Endothelial cell of umbilical vein (primary cell): ENCODE measurements around the gene GPBP1L1. TPM values are rescaled to one million over a fixed set of nuclear protein-coding genes. Genes with fewer than 3 reads are reported as not detected.

ENCODE experiments used
- BruUV-seq: library from RNA; stranded (reverse); fragments of 400-500 nt; replicated peaks from 2 replicates; lab custom pipeline; 2021; lab: Mats Ljungman, UMichigan
- CTCF ChIA-PET: fragments of 300-600, 350-600 bp; sonication (Branson Sonifier 250); formaldehyde crosslinking; loops from one replicate; lab custom pipeline; 2021; ENCODE audit warnings: antibody characterized with exemption, inconsistent platforms; lab: Charles Lee
- POLR2A ChIA-PET: fragments of 300-600, 350-600 bp; sonication (Branson Sonifier 250); formaldehyde crosslinking; loops from one replicate; lab custom pipeline; 2021; ENCODE audit warnings: antibody characterized with exemption, inconsistent platforms; lab: Charles Lee
- DNase-seq: peaks from one replicate; pipeline ENCODE4 v3.0.0-alpha.2; 2011; ENCODE audit warnings: low read depth, low spot score
- FAIRE-seq: peaks from 2 replicates; lab custom pipeline; 2011; peaks lifted over from hg19 to GRCh38; lab: Jason Lieb, UNC
- H2AFZ ChIP-seq: 2 replicates; pipeline ENCODE4 v1.6.0; 2012; ENCODE audit warnings: low read depth, low read length, control low read depth, inconsistent platforms
- H3K27ac ChIP-seq: 2 replicates; pipeline ENCODE4 v1.5.1; 2011; ENCODE audit warnings: low read depth, mild to moderate bottlenecking, control low read depth, low read length, moderate library complexity; ENCODE audit not compliant: insufficient read depth
- H3K27me3 ChIP-seq, 2 experiments: 2 replicates each; pipeline versions ENCODE4 v1.6.0 to v1.6.1; 2011; ENCODE audit warnings: low read length in 2 of 2, mixed read lengths in 1 of 2; ENCODE audit not compliant: control insufficient read depth in 2 of 2, insufficient read depth in 2 of 2
- H3K36me3 ChIP-seq, 2 experiments: 2 replicates in 1 of 2; 3 replicates in 1 of 2; pipeline ENCODE4 v1.5.1; 2011; ENCODE audit warnings: low read length in 2 of 2, mild to moderate bottlenecking in 1 of 2, moderate library complexity in 1 of 2; ENCODE audit not compliant: control insufficient read depth in 2 of 2, insufficient read depth in 2 of 2; ENCODE audit errors: extremely low read depth in 1 of 2
- H3K4me1 ChIP-seq: 3 replicates; pipeline ENCODE4 v1.5.1; 2011; ENCODE audit warnings: mild to moderate bottlenecking, low read length; ENCODE audit not compliant: control insufficient read depth, insufficient read depth; ENCODE audit errors: extremely low read depth
- H3K4me2 ChIP-seq: 2 replicates; pipeline ENCODE4 v1.6.1; 2011; ENCODE audit warnings: low read length, control low read depth, mixed read lengths; ENCODE audit not compliant: insufficient read depth
- H3K4me3 ChIP-seq, 3 experiments: fragments of 200-600 bp in 1 of 3; sonication (generic), shearing (Covaris generic) in 1 of 3; replicated peaks in 1 of 3; 2 replicates each; pipeline ENCODE4 v1.5.1; 2011 to 2016; ENCODE audit warnings: control low read depth in 3 of 3, low read length in 3 of 3, mild to moderate bottlenecking in 2 of 3, inconsistent platforms in 1 of 3, low read depth in 1 of 3, moderate library complexity in 1 of 3; ENCODE audit not compliant: insufficient read depth in 1 of 3
- H3K79me2 ChIP-seq: 2 replicates; pipeline ENCODE4 v1.6.0; 2012; ENCODE audit warnings: low read length, inconsistent platforms; ENCODE audit not compliant: control insufficient read depth, insufficient read depth
- H3K9ac ChIP-seq: replicated peaks from 2 replicates; pipeline ENCODE3; 2011; ENCODE audit warnings: low read length, control low read depth; ENCODE audit not compliant: insufficient read depth; ENCODE audit errors: extremely low read depth
- H3K9me1 ChIP-seq: replicated peaks from 3 replicates; pipeline ENCODE4 v1.6.0; 2011; ENCODE audit warnings: mild to moderate bottlenecking, low read length; ENCODE audit not compliant: control insufficient read depth, insufficient read depth; ENCODE audit errors: extremely low read depth
- H3K9me3 ChIP-seq: replicated peaks from 2 replicates; pipeline ENCODE4 v1.5.1; 2012; ENCODE audit warnings: low read length, inconsistent platforms; ENCODE audit not compliant: control insufficient read depth, insufficient read depth
- H4K20me1 ChIP-seq: replicated peaks from 2 replicates; pipeline ENCODE3; 2011; ENCODE audit warnings: mild to moderate bottlenecking, low read length; ENCODE audit not compliant: control insufficient read depth, insufficient read depth; ENCODE audit errors: extremely low read depth
- CTCF ChIP-seq, 2 donors: IDR thresholded peaks; 1 replicate in 1 of 2; 2 replicates in 1 of 2; pipeline ENCODE4 v1.5.1; 2011; ENCODE audit warnings: low read length in 2 of 2, mild to moderate bottlenecking in 2 of 2, moderate library complexity in 2 of 2, control low read depth in 1 of 2, inconsistent platforms in 1 of 2, low read depth in 1 of 2; ENCODE audit not compliant: insufficient read depth in 1 of 2; ENCODE audit errors: extremely low read depth in 1 of 2
- EZH2 ChIP-seq: IDR thresholded peaks from 2 replicates; pipeline ENCODE4 v1.6.1; 2012; ENCODE audit warnings: borderline replicate concordance, low read depth, mild to moderate bottlenecking, moderate library complexity, low read length, inconsistent platforms; ENCODE audit not compliant: severe bottlenecking
- FOS ChIP-seq: IDR thresholded peaks from 2 replicates; pipeline ENCODE4 v1.6.1; 2011; ENCODE audit warnings: mild to moderate bottlenecking, low read length, moderate library complexity, borderline replicate concordance; ENCODE audit not compliant: insufficient read depth
- GATA2 ChIP-seq: IDR thresholded peaks from 2 replicates; pipeline ENCODE4 v1.7.0; 2011; ENCODE audit warnings: low read depth, mild to moderate bottlenecking, moderate library complexity, mixed read lengths, low read length; ENCODE audit not compliant: insufficient read length, insufficient read depth
- JUN ChIP-seq: IDR thresholded peaks from 2 replicates; pipeline ENCODE4 v1.6.1; 2011; ENCODE audit warnings: borderline replicate concordance, low read depth; ENCODE audit not compliant: insufficient read length, insufficient read depth
- MAX ChIP-seq: IDR thresholded peaks from 2 replicates; pipeline ENCODE4 v1.6.1; 2011; ENCODE audit not compliant: insufficient read depth, insufficient read length
- MYC ChIP-seq: IDR thresholded peaks from one replicate; pipeline ENCODE4 v1.6.1; 2011; ENCODE audit warnings: mild to moderate bottlenecking, low read depth, low read length
- POLR2A ChIP-seq: IDR thresholded peaks from 2 replicates; pipeline ENCODE4 v1.6.1; 2012; ENCODE audit warnings: low read depth, mild to moderate bottlenecking, control low read depth, low read length
- POLR2AphosphoS5 ChIP-seq: IDR thresholded peaks from 2 replicates; pipeline ENCODE4 v1.6.1; 2012; ENCODE audit warnings: low read depth, mild to moderate bottlenecking, control low read depth, low read length, moderate library complexity; ENCODE audit not compliant: insufficient read depth
- dilution Hi-C: fragments of 300-500 bp; cut with MboI; formaldehyde crosslinking; loops from one replicate; pipeline ENCODE4 v1.15.0; 2019; ENCODE audit warnings: low sequenced_read_pairs; ENCODE audit not compliant: extremely low pct_ligation_motif_present
- intact Hi-C: fragments of 100-400 bp; cut with micrococcal nuclease; formaldehyde crosslinking; loops from one replicate; pipeline ENCODE4 v1.10.0; 2022
- polyA plus RNA-seq, 4 experiments: library from polyadenylated mRNA; depleted of rRNA in 3 of 4; stranded (reverse) in 3 of 4; unstranded in 1 of 4; fragments of >200 nt; gene quantifications; 2 replicates each; pipeline versions ENCODE4 v1.2.1 to v1.2.3, GENCODE V29; 2011 to 2012; ENCODE audit warnings: missing spikeins in 1 of 4
- total RNA-seq: library from RNA; stranded (reverse); gene quantifications from 2 replicates; pipeline ENCODE4 v1.2.3, GENCODE V29; 2021

GPBP1L1 gene
- total and polyA plus RNA-seq, 2 donors (not counting 3 experiments of a cell fraction or from before 2014, with no cell fraction given) = 35.0 to 89.7 TPM

GRCh38 chr1:45679123-45679522 is 7.2 kb downstream of the GPBP1L1 start:
- Histone ChIP-seq H3K4me1 (peaks cover 28% of the 10 kb centered on the region), H2AFZ (no peak overlapping the region), H3K27ac (peak overlapping the region; percentile 2), H3K9ac (no peak overlapping the region), H3K4me3 (peak overlapping the region in 1 of 3 experiments; percentile 16), H3K79me2 (peaks cover 95% of the 10 kb centered on the region), H3K36me3 (no peaks in the 10 kb centered on the region), H3K4me2 (peak overlapping the region; percentile 78), H4K20me1 (peaks cover 19% of the 10 kb centered on the region), H3K27me3 (no peaks in the 10 kb centered on the region), H3K9me3 (no peaks in the 10 kb centered on the region), H3K9me1 (no peaks in the 10 kb centered on the region)
- POLR2A ChIA-PET = interaction anchor here (0.7 kb wide), 1 partner anchor 157 kb away, joined by 3 read pairs; the partner anchor contains the start of gene PRDX1
- BruUV-seq = no TSS peak
- DNase-seq (peak; percentile 80), FAIRE-seq (peak; percentile 84)
- dilution Hi-C loops = no loop called here
- intact Hi-C loops = no loop called here
- CTCF ChIA-PET = interaction anchor here (1.0 to 1.6 kb wide), 3 partner anchors 23 to 95 kb away, joined by 3 to 5 read pairs (median 4); partner anchors contain the start of gene NASP
- TF ChIP-seq POLR2AphosphoS5 (peak; percentile 41), MYC (no peak), POLR2A (no peak)

DNA sequence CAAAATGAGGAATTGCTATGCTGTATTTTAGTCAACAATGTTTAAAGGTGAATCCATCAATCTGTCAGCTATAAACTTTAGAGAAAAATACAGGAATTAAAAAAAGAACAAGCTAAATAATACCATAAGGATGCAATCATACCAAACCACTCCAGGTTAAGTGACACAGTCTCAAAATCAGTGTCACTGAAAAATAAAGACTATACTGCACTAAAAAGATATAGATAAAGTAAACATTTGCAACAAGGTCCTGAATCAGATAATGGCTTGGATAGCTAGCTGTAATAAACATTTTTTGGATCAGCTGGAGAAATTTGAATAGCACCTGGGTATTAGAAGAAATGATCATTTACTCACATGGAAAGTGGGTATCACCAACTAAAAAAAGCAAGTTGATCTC is 7.8 kb downstream of the GPBP1L1 start:
- FAIRE-seq = no peak
- no peaks in the 10 kb centered on the region for H3K9me3 ChIP-seq
- H3K27me3 ChIP-seq = no peaks in the 10 kb centered on the region
- no peak overlapping the region for H3K27ac ChIP-seq
- peak overlapping the region; percentile 78 for H3K4me2 ChIP-seq
- no peak overlapping the region for H2AFZ ChIP-seq
- CTCF ChIA-PET = interaction anchor here (0.5 to 1.6 kb wide), 5 partner anchors 9 to 608 kb away, joined by 3 to 5 read pairs (median 3); partner anchors contain the start of gene NASP
- DNase-seq = no peak
- no TSS peak for BruUV-seq
- peaks cover 95% of the 10 kb centered on the region for H3K79me2 ChIP-seq
- no peaks in the 10 kb centered on the region for H3K36me3 ChIP-seq
- no peak overlapping the region for H3K9ac ChIP-seq
- dilution Hi-C loops = no loop called here
- H3K4me1 ChIP-seq = peaks cover 28% of the 10 kb centered on the region
- intact Hi-C loops = no loop called here
- TF ChIP-seq POLR2AphosphoS5 (no peak), POLR2A (no peak), GATA2 (no peak), JUN (no peak), CTCF (IDR thresholded peaks at IDR 0.05; ENCODE audit: extremely low read depth in 1 of 2, insufficient read depth in 1 of 2, low read depth in 1 of 2, low read length in 2 of 2) (no peak), FOS (no peak), EZH2 (no peak), MAX (no peak)
- H3K9me1 ChIP-seq = no peaks in the 10 kb centered on the region
- peaks cover 19% of the 10 kb centered on the region for H4K20me1 ChIP-seq
- no peak overlapping the region for H3K4me3 ChIP-seq
- POLR2A ChIA-PET = no interaction called here
